Activated CD8-positive, alpha-beta memory T cell treated with anti-CD3 and anti-CD28 coated beads for 36 hours (primary cell): Measurements from ENCODE around the gene LDLRAD4. TPM values are rescaled to one million over a fixed set of nuclear protein-coding genes. Genes with fewer than 3 reads are reported as not detected.

Experiments
- CTCF ChIA-PET: fragments of 350-600 bp; sonication (Branson Sonifier 250); formaldehyde crosslinking; loops from one replicate; lab custom pipeline; 2021; ENCODE audit warnings: antibody characterized with exemption; lab: Charles Lee
- POLR2A ChIA-PET: fragments of 350-600 bp; sonication (Branson Sonifier 250); formaldehyde crosslinking; loops from one replicate; lab custom pipeline; 2021; ENCODE audit warnings: antibody characterized with exemption; lab: Charles Lee
- total RNA-seq, 2 experiments: library from RNA; stranded (reverse); gene quantifications; one replicate each; pipeline ENCODE4 v1.2.3, GENCODE V29; 2021

LDLRAD4 gene
- total RNA-seq, 2 experiments from 2014 or later: 36.8 to 38.3 TPM

DNA sequence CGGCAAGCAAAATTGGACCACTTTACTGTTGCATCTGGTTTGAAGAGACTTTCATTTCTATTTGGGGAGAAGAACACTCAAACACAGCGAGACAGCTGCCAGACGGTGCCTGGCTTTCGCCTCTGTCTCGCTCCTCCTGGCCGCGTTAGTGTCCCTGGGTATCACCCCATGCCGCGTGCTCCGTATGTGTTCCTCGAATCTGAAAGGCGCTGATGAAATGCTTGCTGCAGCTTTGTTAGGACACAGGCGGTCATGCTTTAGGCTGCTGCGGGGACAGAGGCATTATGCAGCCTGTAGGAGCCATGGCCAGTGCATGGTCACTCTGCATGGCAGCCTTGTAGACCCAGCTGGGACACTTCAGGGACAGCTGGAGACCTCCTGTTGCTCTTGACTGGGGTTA is 53.9 kb downstream of the LDLRAD4 start:
- ChIA-PET POLR2A (no interaction called here), CTCF (interaction anchor here (0.7 kb wide), 2 partner anchors 51 to 82 kb away, joined by 3 to 4 read pairs; no protein-coding TSS in a partner anchor)

DNA sequence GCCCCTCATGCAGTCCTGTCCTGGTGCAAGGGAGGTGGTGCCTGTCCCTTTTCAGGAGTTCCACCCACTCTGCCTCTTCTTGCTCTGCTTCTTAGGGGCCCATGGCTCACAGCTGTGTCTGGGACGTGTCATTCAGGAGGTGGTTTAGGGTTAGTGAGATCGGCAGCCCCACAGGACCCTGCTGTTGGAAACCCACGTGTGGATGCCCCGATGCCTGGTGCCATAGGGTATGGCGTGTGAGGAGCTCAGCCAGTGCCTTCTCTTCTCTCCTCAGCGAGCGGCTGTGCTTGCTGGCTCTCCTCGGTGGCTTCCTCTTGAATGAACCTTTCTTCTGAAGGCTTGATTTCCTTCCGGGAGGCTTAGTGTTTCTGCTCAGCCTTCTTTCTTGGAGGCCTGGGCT is 55.2 kb downstream of the LDLRAD4 start:
- ChIA-PET CTCF (no interaction called here), POLR2A (no interaction called here)

DNA sequence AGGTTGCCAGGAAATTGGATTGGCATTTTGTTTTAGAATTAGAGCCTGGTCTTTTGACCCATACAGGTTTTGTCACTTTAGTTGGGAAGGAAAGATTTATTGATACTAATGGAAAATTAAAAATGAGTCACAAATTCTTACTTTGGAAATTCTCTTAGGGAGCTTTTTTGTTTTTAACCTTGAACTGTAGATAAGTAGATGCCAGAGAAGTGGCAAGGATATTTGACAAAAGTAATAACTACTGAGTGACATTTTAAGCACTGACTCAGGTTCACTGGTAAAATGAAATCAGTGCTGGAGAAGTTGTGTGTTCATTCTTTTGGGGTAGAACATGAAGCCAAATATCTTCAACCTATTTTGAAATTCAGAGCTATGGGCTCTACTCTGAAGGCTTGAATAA is 56.5 kb downstream of the LDLRAD4 start:
- POLR2A ChIA-PET: no interaction called here
- CTCF ChIA-PET: interaction anchor here (0.7 kb wide), 1 partner anchor 11 kb away, joined by 5 read pairs; no protein-coding TSS in a partner anchor

DNA sequence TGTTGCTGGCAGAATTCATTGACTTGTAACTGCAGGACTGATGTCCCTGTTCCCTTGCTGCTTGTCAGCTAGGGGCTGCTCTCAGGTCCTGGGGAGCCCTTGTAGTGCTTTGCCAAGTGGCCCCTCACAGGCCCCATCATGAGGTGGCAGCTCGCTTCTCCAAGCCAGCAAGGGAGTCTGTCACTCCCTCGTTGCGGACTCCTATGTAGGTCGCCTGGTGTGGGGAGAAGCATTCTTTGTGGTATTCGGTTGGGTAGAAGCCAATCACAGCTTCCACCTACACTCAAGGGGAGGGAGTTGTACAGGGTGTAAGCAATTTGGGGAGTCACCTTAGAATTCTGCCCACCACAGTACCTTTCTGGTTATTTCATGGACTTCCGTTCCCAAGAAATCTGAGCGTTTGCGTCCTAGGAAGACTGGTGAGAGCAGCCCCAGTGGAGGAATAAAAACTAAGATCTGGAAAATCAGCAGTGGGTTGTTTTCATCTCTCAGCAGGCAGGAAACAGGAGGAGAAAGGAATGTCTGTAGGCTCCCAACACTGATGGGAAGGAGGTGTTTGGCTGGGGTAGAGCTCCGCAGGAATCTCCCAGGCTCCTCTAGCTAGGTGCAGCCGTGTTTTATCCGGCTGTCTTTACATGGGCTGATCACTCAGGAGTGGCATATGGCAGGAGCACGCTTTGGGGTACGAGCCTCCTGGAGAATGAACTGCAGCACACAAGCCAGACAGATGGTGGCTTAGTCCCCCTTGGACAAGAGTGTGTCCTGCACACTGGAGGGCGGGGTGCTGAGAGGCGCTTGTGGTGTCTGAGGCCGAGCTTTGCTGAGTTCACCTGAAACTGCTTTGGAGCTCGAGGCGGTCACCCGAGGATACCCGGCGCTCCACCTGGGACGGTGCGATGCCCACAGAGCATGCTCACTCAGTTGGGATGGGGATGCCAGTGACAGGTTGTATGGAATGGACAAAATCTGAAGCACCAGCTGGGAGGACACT is 58.3 kb downstream of the LDLRAD4 start:
- CTCF ChIA-PET: interaction anchor here (1.2 to 1.3 kb wide), 2 partner anchors 8 to 9 kb away, joined by 3 read pairs; no protein-coding TSS in a partner anchor
- POLR2A ChIA-PET: no interaction called here

DNA sequence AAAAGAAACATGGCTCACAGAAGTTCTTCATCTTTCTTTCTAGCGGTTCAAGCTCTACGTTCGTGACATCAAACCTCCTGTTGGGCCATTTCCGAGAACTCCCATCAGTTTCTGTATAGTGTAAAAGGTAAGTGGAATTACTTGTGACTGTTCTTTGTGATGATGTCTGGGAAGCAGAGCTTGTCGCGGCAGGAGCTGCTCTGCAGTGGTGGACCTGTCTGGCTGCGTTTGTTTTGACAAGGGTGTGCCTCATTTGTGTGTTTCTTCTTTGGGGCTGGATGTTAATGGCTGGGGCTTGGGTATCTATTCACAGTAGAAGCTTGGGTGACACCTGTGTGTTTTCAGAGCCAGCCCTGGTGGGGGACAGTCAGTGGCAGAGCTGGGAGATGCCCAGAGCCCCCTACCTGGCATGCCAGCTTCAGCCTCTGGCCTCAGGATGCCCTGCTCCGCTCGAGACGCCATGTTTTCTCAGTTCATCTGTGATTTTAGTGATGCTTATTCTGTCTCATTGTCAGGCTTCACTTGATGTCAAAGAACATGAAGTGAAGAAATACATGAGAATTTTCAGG is 59.6 kb downstream of the LDLRAD4 start:
- POLR2A ChIA-PET: no interaction called here
- CTCF ChIA-PET: interaction anchor here (1.2 to 1.3 kb wide), 3 partner anchors 9 to 62 kb away, joined by 3 read pairs; no protein-coding TSS in a partner anchor

DNA sequence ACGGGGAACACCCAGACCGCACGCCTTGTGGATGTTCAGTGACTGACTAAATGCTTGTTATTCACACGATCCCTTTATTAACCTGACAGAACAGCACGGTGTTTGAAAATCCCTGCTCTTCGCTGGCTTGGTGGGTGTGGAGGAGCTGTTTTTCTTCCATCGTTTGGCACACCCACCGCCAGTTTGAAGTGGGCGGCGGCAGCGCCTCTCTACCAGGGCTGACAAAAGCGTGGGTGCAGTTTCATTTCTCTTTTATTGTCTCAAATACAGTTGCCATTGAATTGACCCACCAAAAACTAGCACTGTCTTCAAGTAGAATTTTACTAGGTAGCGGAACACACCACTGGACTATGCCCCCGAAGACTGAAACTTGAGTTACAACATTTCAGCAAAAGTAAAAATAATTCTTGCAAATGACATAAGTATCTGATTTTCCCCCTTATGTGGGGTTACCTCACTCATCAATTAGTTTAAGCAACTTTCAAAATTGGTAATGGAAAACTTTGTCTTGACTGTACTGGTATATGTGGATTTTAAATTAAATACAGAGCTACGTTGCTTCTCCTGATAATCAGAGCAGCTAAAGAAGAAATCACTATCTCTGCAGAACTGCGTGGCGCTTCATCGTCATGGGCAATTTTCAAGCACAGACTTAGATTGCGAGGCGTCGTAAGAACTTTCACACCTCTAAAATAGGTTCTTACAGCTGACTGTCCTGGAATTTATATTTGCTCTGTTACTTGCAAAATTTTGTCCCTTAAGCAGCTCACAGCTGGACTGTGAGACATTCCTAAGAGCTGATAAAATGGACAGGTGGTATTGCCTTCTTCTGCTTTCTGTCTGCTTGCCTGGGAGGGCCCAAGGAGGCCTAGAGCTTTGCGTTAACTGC is 60.9 kb downstream of the LDLRAD4 start:
- POLR2A ChIA-PET: interaction anchor here (0.6 to 1.0 kb wide), 2 partner anchors 288 to 290 kb away, joined by 3 to 7 read pairs; no protein-coding TSS in a partner anchor
- CTCF ChIA-PET: interaction anchor here (0.6 to 1.6 kb wide), 2 partner anchors 13 to 247 kb away, joined by 3 to 6 read pairs; no protein-coding TSS in a partner anchor

DNA sequence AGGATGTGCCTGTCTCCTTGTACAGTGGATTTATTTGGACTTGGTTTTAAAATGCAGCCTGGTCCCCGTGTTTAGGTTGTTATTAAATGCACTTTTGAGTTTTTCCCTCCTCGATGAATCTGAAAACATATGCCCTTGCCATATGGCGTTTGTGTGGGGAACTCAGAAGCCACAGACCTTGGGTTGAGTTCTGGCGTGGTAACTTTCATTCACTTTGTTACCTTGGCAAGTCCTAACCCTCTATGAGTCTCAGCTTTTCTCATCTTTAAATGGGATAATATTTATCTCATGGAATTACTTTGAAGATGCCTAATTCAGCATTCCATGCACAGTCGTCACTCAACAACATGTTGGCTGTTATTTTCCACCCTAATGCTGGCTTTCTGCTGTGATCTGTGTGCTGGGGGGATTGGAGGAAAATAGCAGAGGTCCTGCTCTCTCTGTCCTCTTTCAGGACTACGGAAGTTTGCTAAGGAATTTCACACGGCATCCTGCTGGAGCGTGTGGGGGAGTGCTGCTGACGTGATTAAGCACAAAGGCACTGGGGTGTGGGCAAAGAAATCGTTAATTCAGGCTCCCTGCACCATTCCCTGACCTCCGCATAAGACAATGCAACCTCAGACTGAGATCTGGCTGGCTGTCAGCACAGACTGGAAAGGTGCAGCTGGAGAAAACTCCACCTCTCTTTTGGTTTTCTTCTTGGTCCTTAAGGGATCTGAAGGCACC is 61.7 kb downstream of the LDLRAD4 start:
- ChIA-PET CTCF (interaction anchor here (1.6 kb wide), 1 partner anchor 14 kb away, joined by 6 read pairs; no protein-coding TSS in a partner anchor), POLR2A (interaction anchor here (1.0 kb wide), 1 partner anchor 289 kb away, joined by 3 read pairs; no protein-coding TSS in a partner anchor)

DNA sequence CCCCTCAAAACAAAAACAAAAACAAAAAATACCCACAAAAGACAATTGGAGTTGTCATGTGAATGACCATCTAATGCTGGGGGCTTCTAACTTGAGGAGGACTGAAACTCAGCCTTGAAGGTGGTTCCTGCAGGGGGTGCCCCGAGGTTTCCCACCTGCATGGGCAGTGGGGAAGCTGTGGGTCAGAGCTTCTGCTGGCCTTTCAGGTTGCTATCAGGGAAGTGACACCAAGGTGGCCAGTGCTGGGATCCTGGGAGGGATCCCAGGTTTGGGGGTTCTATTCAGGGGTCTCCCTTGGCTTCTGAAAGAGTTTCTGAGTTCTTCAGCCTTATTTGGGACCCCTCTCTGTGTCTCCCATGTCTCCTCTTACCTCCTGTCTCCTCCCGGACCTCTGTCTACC is 62.8 kb downstream of the LDLRAD4 start:
- ChIA-PET POLR2A (no interaction called here), CTCF (no interaction called here)

DNA sequence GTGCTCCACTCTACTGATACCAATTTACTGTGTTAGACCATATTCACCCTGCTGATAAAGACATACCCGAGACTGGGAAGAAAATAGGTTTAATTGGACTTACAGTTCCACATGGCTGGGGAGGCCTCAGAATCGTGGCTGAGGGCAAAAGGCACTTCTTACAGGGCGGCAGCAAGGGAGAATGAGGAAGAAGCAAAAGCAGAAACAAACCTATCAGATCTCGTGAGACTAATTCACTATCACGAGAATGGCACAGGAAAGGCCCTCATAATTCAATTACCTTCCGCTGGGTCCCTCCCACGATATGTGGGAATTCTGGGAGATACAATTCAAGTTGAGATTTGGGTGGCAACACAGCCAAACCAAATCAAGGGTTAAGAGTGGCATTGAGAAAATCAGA is 65.2 kb downstream of the LDLRAD4 start:
- CTCF ChIA-PET: no interaction called here
- POLR2A ChIA-PET: no interaction called here

DNA sequence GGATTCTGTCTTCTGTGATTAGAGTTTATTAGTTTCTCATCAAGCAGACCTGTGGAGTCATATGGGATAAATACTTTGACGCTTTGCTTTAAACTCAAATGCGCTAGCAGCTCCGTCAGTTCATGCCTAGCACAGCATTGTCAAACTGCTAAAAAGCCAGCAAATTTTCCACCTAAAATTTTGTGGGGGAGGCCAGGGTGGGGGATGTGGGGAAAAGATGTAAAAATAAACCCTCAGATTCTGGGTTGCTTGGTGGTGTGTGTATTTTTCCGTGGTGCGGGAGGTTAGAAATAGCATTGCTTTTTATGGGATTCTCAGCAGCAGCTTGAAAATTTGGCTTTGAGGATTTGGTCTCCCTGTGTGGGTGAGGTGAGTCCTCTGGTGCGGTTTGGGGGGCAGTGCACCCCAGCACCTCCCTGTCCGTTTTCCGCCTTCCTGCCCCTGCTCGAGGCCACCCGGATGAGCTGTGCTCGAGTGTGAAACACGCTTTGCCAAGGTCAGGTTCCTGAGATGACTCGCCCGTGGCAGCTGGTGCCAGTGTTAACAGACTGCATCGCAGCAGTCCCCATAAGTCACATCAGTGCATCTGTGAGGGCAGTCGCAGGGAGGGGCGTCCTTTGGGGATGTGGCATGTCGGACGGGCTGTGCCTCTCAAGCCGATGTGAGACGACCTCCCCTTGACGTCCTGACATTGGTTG is 65.9 kb downstream of the LDLRAD4 start:
- ChIA-PET POLR2A (interaction anchor here (1.1 kb wide), 1 partner anchor 19 kb away, joined by 3 read pairs; no protein-coding TSS in a partner anchor), CTCF (no interaction called here)

DNA sequence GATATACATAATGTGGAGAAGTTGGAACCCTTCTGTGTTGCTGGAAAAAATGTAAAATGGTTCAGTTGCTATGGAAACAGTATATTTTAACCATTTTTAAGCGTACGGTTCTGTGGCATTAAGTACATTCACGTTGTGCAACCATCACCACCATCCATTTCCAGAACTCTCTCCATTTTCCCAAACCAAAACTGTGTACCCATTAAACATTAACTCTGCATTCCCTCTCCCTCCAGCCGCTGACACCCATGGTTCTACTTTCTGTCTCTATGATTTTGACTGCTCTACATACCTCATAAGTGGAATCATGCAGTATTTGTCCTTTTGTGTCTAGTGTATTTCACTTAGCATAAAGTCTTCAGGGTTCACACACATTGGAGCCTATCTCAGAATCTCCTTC is 67.3 kb downstream of the LDLRAD4 start:
- CTCF ChIA-PET: no interaction called here

DNA sequence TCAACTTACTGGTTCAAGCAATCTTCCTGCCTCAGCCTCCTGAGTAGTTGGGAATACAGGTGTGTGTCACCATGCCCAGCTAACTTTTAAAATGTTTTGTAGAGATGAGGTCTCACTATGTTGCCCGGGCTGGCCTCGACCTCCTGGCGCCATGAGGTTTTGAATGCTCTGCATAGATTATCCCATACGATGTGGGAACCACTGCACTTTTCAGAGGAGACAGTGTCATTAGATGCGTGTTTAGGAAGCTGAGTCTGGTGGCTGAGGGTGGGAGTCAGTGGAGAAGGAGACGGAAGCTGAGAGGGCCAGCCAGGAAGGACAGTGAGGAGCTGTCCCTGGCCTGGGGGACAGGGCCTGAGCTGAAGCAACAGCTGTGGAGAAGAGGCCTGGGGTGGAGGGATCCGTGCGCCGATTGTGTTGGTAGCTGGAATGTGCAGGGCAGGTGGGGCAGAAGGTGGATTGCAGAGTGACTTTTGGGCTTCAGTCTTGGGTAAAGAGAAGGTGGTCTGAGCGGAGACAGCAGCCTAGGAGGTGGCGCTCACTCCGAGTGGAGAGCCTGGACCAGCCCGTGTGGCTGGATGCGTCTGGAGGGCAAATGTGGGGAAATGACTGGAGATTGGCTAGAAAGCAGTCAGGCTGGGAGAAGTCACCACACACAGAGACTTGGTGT is 68.0 kb downstream of the LDLRAD4 start:
- POLR2A ChIA-PET: interaction anchor here (0.6 kb wide), 1 partner anchor 89 kb away, joined by 3 read pairs; no protein-coding TSS in a partner anchor
- CTCF ChIA-PET: no interaction called here

More for the DNA sequence above, 67.3 kb downstream of the LDLRAD4 start:
- POLR2A ChIA-PET: interaction anchor here (0.6 kb wide), 1 partner anchor 90 kb away, joined by 3 read pairs; no protein-coding TSS in a partner anchor

DNA sequence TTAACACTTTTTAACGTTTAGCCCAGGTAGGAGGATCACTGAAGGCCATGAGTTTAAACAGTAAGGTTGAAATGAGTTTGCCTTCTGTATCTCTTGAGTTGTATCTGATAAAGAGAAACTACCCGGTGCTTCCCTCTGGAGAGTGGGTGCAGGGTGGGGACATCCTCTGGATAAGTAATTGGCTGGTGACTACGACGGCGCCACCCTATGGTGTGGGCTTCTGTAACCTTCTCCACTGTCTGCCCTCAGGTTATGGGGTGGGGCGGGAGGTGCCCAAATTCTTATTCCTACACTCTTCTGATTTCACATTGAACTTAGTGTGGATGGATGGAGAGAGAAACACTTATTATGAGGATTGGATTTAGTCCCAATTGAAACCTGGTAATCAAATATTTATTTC is 68.8 kb downstream of the LDLRAD4 start:
- CTCF ChIA-PET: no interaction called here
- POLR2A ChIA-PET: no interaction called here

DNA sequence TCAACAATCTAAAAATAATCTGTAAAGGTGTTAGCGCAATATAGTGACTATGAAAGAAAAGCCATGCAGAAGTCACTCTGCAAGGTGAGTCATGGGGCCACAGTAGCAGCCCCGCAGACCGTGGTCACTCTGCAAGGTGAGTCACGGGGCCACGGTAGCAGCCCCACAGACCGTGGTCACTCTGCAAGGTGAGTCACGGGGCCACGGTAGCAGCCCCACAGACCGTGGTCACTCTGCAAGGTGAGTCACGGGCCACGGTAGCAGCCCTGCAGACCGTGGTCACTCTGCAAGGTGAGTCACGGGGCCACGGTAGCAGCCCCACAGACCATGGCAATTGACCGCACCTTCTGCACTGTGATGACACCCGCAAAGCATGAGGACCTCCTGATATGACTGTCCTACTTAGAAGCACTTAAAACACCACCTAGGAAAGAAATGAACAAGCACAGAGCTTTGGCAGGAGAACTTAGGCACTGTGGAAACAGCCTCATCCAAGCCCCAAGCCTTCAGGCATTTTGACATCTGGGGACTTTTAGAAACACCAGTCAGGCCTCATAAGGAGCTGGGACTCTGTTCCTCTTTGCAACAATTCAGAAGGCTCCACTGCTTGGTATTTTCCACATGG is 70.1 kb downstream of the LDLRAD4 start:
- ChIA-PET POLR2A (no interaction called here), CTCF (no interaction called here)

DNA sequence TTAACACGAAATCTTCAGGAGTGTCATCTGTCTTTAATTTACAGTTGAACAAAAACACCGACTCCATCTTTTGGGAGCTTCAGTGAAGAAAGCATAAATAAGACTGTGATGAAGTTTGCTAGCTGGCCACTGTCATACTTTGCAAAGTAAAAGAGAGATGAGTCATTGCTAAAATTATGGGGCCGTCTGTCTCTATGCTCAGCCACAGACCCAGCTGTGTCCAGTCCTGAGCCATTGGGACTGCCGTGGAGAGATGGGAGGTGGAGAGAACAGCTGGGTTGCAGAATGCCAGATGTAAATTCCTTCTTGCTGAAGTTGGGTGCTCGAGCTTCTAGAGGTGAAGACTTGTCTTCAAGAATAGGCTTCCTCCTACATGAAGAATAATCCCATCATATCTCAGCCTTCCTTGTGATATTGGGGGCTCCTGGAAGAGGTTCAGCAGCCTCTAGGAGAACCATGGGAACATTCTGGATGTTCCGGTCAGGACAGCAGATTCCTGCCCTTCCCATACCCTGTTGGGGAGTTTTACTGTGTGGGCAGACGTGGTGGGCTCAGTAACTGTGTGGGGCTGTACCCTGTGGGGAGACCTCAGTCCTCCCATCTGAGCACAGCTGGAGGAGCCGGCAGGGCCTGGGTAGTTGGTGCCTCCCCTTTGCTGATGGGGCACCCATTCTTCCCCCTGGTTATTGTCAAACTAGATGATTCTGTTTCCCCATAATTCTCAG is 71.1 kb downstream of the LDLRAD4 start:
- ChIA-PET CTCF (interaction anchor here (1.2 to 1.5 kb wide), 2 partner anchors 74 to 247 kb away, joined by 3 read pairs; no protein-coding TSS in a partner anchor), POLR2A (no interaction called here)

DNA sequence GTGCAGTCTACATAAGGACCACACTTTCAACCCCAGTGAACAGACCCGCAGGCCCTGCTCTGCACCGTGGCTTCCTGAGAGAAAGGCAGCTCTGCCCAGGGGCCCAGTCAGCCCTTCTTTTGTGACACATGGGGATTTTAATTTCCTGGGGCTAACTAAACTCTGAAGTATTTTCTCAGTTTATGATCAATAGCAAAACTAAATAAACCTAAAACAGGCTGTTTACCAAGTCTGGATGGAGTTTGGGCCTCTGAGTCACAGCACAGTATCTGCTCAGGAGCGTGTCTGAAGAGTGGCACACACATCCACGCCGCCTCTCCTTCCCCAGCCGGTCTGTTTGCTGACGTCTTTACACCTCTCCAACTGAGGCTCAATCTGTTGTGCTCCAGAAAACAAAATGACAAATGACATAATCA is 72.3 kb downstream of the LDLRAD4 start:
- CTCF ChIA-PET: interaction anchor here (1.2 to 1.5 kb wide), 3 partner anchors 22 to 249 kb away, joined by 3 read pairs; no protein-coding TSS in a partner anchor
- POLR2A ChIA-PET: no interaction called here
